Measurements from ENCODE around the gene TRIM61. TPM values are rescaled to one million over a fixed set of nuclear protein-coding genes. Genes with fewer than 3 reads are reported as not detected.
"Not testable (repeated sequence)": the region's sequence is repeated elsewhere in the genome, so short reads cannot be mapped to it uniquely, and the experiment has no call there.

The TRIM61 gene
- polyA plus RNA-seq, 1 donor from 2014 or later = not detected

- H3K4me3 ChIP-seq (ENCODE audit: low read length) = no peak overlapping the region
- H2AFZ ChIP-seq (ENCODE audit: low read depth, low read length) = no peak overlapping the region
- H4K20me1 ChIP-seq (ENCODE audit: insufficient read depth) = no peaks in the 10 kb centered on the region
- no peaks in the 10 kb centered on the region for H3K36me3 ChIP-seq (ENCODE audit: insufficient read depth, low read length)
- H3K27me3 ChIP-seq (ENCODE audit: insufficient read depth, low read depth, low read length) = no peaks in the 10 kb centered on the region
- no peaks in the 10 kb centered on the region for H3K9me2 ChIP-seq (ENCODE audit: insufficient read depth, low read length)
- H3F3A ChIP-seq (ENCODE audit: insufficient read depth, low read length, poor library complexity, severe bottlenecking) = no peaks in the 10 kb centered on the region
- H3K9me3 ChIP-seq (ENCODE audit: low read length) = no peaks in the 10 kb centered on the region
- TF ChIP-seq POLR2AphosphoS5 (IDR thresholded peaks at IDR 0.05) = no peak
- H3K79me2 ChIP-seq (replicated peaks; ENCODE audit: insufficient read depth, low read length) = no peaks in the 10 kb centered on the region
- H3K4me2 ChIP-seq (ENCODE audit: low read length) = no peak overlapping the region
- H3K27ac ChIP-seq (ENCODE audit: low read length) = no peak overlapping the region
- H3K9ac ChIP-seq (ENCODE audit: low read length) = no peak overlapping the region
Observed at GRCh38 chr4:164930647-164931046, 46.8 kb downstream of the TRIM61 start.

GRCh38 chr4:164927101-164927500 is 50.4 kb downstream of the TRIM61 start:
- not testable (repeated sequence) for H3K9ac ChIP-seq (ENCODE audit: low read length); H3K9me2 ChIP-seq (ENCODE audit: insufficient read depth, low read length); H3K79me2 ChIP-seq (replicated peaks; ENCODE audit: insufficient read depth, low read length); H3K4me2 ChIP-seq (ENCODE audit: low read length); H3K27me3 ChIP-seq (ENCODE audit: insufficient read depth, low read depth, low read length); H3F3A ChIP-seq (ENCODE audit: insufficient read depth, low read length, poor library complexity, severe bottlenecking); H2AFZ ChIP-seq (ENCODE audit: low read depth, low read length); H3K36me3 ChIP-seq (ENCODE audit: insufficient read depth, low read length); H4K20me1 ChIP-seq (ENCODE audit: insufficient read depth); H3K4me3 ChIP-seq (ENCODE audit: low read length); H3K9me3 ChIP-seq (ENCODE audit: low read length); H3K27ac ChIP-seq (ENCODE audit: low read length)

GRCh38 chr4:164926301-164926700 is 51.2 kb downstream of the TRIM61 start:
- H3F3A ChIP-seq (ENCODE audit: insufficient read depth, low read length, poor library complexity, severe bottlenecking) = no peaks in the 10 kb centered on the region
- no peaks in the 10 kb centered on the region for H3K36me3 ChIP-seq (ENCODE audit: insufficient read depth, low read length)
- H2AFZ ChIP-seq (ENCODE audit: low read depth, low read length) = no peak overlapping the region
- H3K79me2 ChIP-seq (replicated peaks; ENCODE audit: insufficient read depth, low read length) = no peaks in the 10 kb centered on the region
- no peaks in the 10 kb centered on the region for H3K27me3 ChIP-seq (ENCODE audit: insufficient read depth, low read depth, low read length)
- no peak overlapping the region for H3K4me3 ChIP-seq (ENCODE audit: low read length)
- H4K20me1 ChIP-seq (ENCODE audit: insufficient read depth) = no peaks in the 10 kb centered on the region
- no peak overlapping the region for H3K9ac ChIP-seq (ENCODE audit: low read length)
- TF ChIP-seq RAD21 (conservative IDR thresholded peaks at IDR 0.05) = no peak
- TF ChIP-seq EZH2 (IDR thresholded peaks at IDR 0.05; ENCODE audit: borderline replicate concordance, insufficient read depth, low read length, poor library complexity, severe bottlenecking) = no peak
- no peak for TF ChIP-seq SMC3 (conservative IDR thresholded peaks at IDR 0.05; ENCODE audit: poor library complexity)
- no peak for TF ChIP-seq CTCF (IDR thresholded peaks at IDR 0.05; ENCODE audit: poor library complexity, severe bottlenecking)
- TF ChIP-seq TAF1 (IDR thresholded peaks at IDR 0.05; ENCODE audit: low read depth) = no peak
- no peak for TF ChIP-seq REST (IDR thresholded peaks at IDR 0.05; ENCODE audit: borderline replicate concordance)
- no peak for TF ChIP-seq EP300 (conservative IDR thresholded peaks at IDR 0.05; ENCODE audit: poor library complexity, severe bottlenecking)
- TF ChIP-seq POLR2AphosphoS5 (IDR thresholded peaks at IDR 0.05) = no peak
- no peak for TF ChIP-seq MXI1 (conservative IDR thresholded peaks at IDR 0.05; ENCODE audit: poor library complexity, severe bottlenecking)
- H3K27ac ChIP-seq (ENCODE audit: low read length) = no peak overlapping the region
- H3K9me3 ChIP-seq (ENCODE audit: low read length) = no peaks in the 10 kb centered on the region
- H3K9me2 ChIP-seq (ENCODE audit: insufficient read depth, low read length) = no peaks in the 10 kb centered on the region
- H3K4me2 ChIP-seq (ENCODE audit: low read length) = no peak overlapping the region
